HG02943 (cell line): Measurements from ENCODE around the gene CMSS1.

Experiments
- ATAC-seq: cut with Tn5 transposase; IDR thresholded peaks from one replicate; pipeline ENCODE4 v1.9.1; 2021; ENCODE audit warnings: mild to moderate bottlenecking, low read depth, moderate library complexity; ENCODE audit not compliant: unreplicated experiment

The CMSS1 gene

GRCh38 chr3:99954914-99955644 is 137.4 kb downstream of the CMSS1 start:
- no peak for ATAC-seq

- ATAC-seq, result no peak
Measured at GRCh38 chr3:99955773-99956562, 138.3 kb downstream of the CMSS1 start.

GRCh38 chr3:99957151-99957796 is 139.6 kb downstream of the CMSS1 start:
- no peak for ATAC-seq

GRCh38 chr3:99958222-99958912 is 140.7 kb downstream of the CMSS1 start:
- no peak for ATAC-seq

- no peak for ATAC-seq
Measured at GRCh38 chr3:99960123-99960878, 142.6 kb downstream of the CMSS1 start.

GRCh38 chr3:99960941-99961340 is 143.3 kb downstream of the CMSS1 start:
- ATAC-seq, result no peak

- no peak for ATAC-seq
Measured at GRCh38 chr3:99961756-99962515, 144.3 kb downstream of the CMSS1 start.

GRCh38 chr3:99962703-99963102 is 145.0 kb downstream of the CMSS1 start:
- no peak for ATAC-seq

GRCh38 chr3:99965077-99965476 is 147.4 kb downstream of the CMSS1 start:
- no peak for ATAC-seq

GRCh38 chr3:99965681-99966408 is 148.2 kb downstream of the CMSS1 start:
- no peak for ATAC-seq

- ATAC-seq, result no peak
Measured at GRCh38 chr3:99966662-99967416, 149.2 kb downstream of the CMSS1 start.

- no peak for ATAC-seq
Measured at GRCh38 chr3:99967796-99968195, 150.1 kb downstream of the CMSS1 start.

GRCh38 chr3:99969136-99969535 is 151.5 kb downstream of the CMSS1 start:
- ATAC-seq, result no peak

- no peak for ATAC-seq
Measured at GRCh38 chr3:99970198-99970597, 152.5 kb downstream of the CMSS1 start.

- no peak for ATAC-seq
Measured at GRCh38 chr3:99971761-99972160, 154.1 kb downstream of the CMSS1 start.

- ATAC-seq, result no peak
Measured at GRCh38 chr3:99972380-99973104, 154.9 kb downstream of the CMSS1 start.

GRCh38 chr3:99974989-99975388 is 157.3 kb downstream of the CMSS1 start:
- no peak for ATAC-seq
